Measurements from ENCODE around the gene MTAP.

MTAP gene

GRCh38 chr9:21848615-21849014, 46.2 kb downstream of the MTAP start:
- DNase-seq (ENCODE audit: low read depth in 1 of 2, low spot score in 1 of 2): no peak

- no peak for DNase-seq (ENCODE audit: low read depth in 1 of 2, low spot score in 1 of 2)
Measured at GRCh38 chr9:21852754-21853153, 50.3 kb downstream of the MTAP start.

GRCh38 chr9:21853414-21853813, 51.0 kb downstream of the MTAP start:
- DNase-seq (ENCODE audit: low read depth in 1 of 2, low spot score in 1 of 2): no peak

GRCh38 chr9:21854119-21854518, 51.7 kb downstream of the MTAP start:
- no peak for DNase-seq (ENCODE audit: low read depth in 1 of 2, low spot score in 1 of 2)

GRCh38 chr9:21854594-21854993, 52.2 kb downstream of the MTAP start:
- DNase-seq (ENCODE audit: low read depth in 1 of 2, low spot score in 1 of 2): no peak

GRCh38 chr9:21856301-21857094, 54.1 kb downstream of the MTAP start:
- no peak for DNase-seq (ENCODE audit: low read depth in 1 of 2, low spot score in 1 of 2)

- no peak for DNase-seq (ENCODE audit: low read depth in 1 of 2, low spot score in 1 of 2)
Measured at GRCh38 chr9:21862871-21863270, 60.4 kb downstream of the MTAP start.

- DNase-seq (ENCODE audit: low read depth in 1 of 2, low spot score in 1 of 2): no peak
Measured at GRCh38 chr9:21864505-21864904, 62.1 kb downstream of the MTAP start.

GRCh38 chr9:21866302-21866701, 63.9 kb downstream of the MTAP start:
- no peak for DNase-seq (ENCODE audit: low read depth in 1 of 2, low spot score in 1 of 2)

- DNase-seq (ENCODE audit: low read depth in 1 of 2, low spot score in 1 of 2): no peak
Measured at GRCh38 chr9:21871256-21871975, 69.0 kb downstream of the MTAP start.

GRCh38 chr9:21872696-21873095, 70.3 kb downstream of the MTAP start:
- no peak for DNase-seq (ENCODE audit: low read depth in 1 of 2, low spot score in 1 of 2)

- DNase-seq (ENCODE audit: low read depth in 1 of 2, low spot score in 1 of 2): no peak
Measured at GRCh38 chr9:21873540-21874221, 71.2 kb downstream of the MTAP start.

- no peak for DNase-seq (ENCODE audit: low read depth in 1 of 2, low spot score in 1 of 2)
Measured at GRCh38 chr9:21875893-21876292, 73.5 kb downstream of the MTAP start.

GRCh38 chr9:21883642-21884041, 81.2 kb downstream of the MTAP start:
- no peak for DNase-seq (ENCODE audit: low read depth in 1 of 2, low spot score in 1 of 2)

GRCh38 chr9:21889673-21890072, 87.2 kb downstream of the MTAP start:
- no peak for DNase-seq (ENCODE audit: low read depth in 1 of 2, low spot score in 1 of 2)

GRCh38 chr9:21890696-21891095, 88.3 kb downstream of the MTAP start:
- no peak for DNase-seq (ENCODE audit: low read depth in 1 of 2, low spot score in 1 of 2)

- DNase-seq (ENCODE audit: low read depth in 1 of 2, low spot score in 1 of 2): no peak
Measured at GRCh38 chr9:21901546-21901945, 99.1 kb downstream of the MTAP start.

GRCh38 chr9:21902136-21902535, 99.7 kb downstream of the MTAP start:
- no peak for DNase-seq (ENCODE audit: low read depth in 1 of 2, low spot score in 1 of 2)

GRCh38 chr9:21903380-21903965, 101.0 kb downstream of the MTAP start:
- DNase-seq (ENCODE audit: low read depth in 1 of 2, low spot score in 1 of 2): no peak

GRCh38 chr9:21904371-21904770, 101.9 kb downstream of the MTAP start:
- no peak for DNase-seq (ENCODE audit: low read depth in 1 of 2, low spot score in 1 of 2)

GRCh38 chr9:21904776-21905175, 102.3 kb downstream of the MTAP start:
- DNase-seq (ENCODE audit: low read depth in 1 of 2, low spot score in 1 of 2): no peak

GRCh38 chr9:21906213-21906612, 103.8 kb downstream of the MTAP start:
- DNase-seq (ENCODE audit: low read depth in 1 of 2, low spot score in 1 of 2): no peak

Data from stimulated activated CD4-positive, alpha-beta T cell treated with anti-CD3 and anti-CD28 coated beads, Interleukin-15, amount 100 ng/mL, for 1 hour (primary cell).